ENCODE measurements around the gene OR3A1.

GRCh38 chr17:3295632-3296031, 2.5 kb downstream of the OR3A1 start:
- TF ChIP-seq POLR2A (IDR thresholded peaks at IDR 0.05) (no peak), CTCF (IDR thresholded peaks at IDR 0.05) (no peak), EP300 (IDR thresholded peaks at IDR 0.05) (no peak)
